GM10266 (cell line): Measurements from ENCODE around the gene LENG9.

Source experiments
- DNase-seq: peaks from one replicate; pipeline ENCODE4 v3.0.0; 2012; ENCODE audit errors: extremely low spot score
- CTCF ChIP-seq: IDR thresholded peaks from 2 replicates; pipeline ENCODE4 v1.5.1; 2012; ENCODE audit warnings: mild to moderate bottlenecking, low read depth; ENCODE audit not compliant: control insufficient read depth, insufficient read depth; ENCODE audit errors: missing control alignments

The LENG9 gene

GRCh38 chr19:54436031-54436523 lies 27.5 kb downstream of the LENG9 start:
- DNase-seq = no peak
- no peak for TF ChIP-seq CTCF

GRCh38 chr19:54435551-54436016 lies 28.0 kb downstream of the LENG9 start:
- no peak for TF ChIP-seq CTCF
- no peak for DNase-seq

DNA sequence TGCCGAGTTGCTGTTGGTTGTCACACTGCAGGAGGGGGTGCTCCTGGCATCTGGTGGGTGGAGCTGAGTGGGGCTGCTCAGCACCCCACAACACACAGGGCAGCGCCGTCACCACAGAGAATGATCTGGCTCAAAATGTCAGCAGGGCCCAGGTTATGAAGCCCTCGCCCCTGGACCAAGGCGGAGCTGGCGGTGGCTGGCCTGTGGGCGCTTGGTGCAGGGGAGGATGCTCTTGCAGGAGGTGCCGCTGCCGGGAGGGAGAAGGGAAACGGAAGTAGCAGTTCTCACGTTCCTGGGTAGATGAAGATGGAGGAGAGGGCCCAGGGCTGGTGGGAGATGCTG lies 28.7 kb downstream of the LENG9 start:
- TF ChIP-seq CTCF = no peak
- DNase-seq = no peak

GRCh38 chr19:54434112-54434872 lies 29.3 kb downstream of the LENG9 start:
- DNase-seq = no peak
- no peak for TF ChIP-seq CTCF

GRCh38 chr19:54433697-54434096 lies 29.9 kb downstream of the LENG9 start:
- DNase-seq = no peak
- TF ChIP-seq CTCF = no peak

DNA sequence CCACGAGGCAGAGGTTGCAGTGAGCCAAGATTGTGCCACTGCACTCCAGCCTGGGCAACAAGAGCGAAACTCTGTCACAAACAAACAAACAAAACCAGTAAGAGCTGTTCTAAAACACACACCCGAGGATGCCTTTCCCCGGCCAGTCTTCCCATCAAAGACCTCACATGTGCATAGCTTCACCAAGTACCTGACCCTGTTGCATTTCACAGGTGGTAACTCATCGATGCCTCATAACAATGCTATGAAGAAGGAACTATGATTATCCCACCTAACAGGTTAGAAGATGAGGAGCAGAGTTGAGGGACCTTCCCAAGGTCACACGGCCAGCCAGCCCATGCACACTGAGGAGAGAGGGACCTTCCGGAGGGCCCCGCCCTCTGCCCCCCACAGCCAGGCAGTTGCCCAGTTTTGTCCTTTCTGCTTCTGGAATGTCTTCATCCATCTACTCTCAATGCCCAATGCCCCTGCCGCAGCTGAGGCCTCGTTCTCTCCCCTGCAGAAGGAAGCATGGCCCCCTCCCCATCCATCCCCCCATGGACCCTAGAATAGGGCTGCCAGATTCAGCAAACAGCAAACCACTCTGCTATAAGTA lies 31.3 kb downstream of the LENG9 start:
- no peak for TF ChIP-seq CTCF

DNA sequence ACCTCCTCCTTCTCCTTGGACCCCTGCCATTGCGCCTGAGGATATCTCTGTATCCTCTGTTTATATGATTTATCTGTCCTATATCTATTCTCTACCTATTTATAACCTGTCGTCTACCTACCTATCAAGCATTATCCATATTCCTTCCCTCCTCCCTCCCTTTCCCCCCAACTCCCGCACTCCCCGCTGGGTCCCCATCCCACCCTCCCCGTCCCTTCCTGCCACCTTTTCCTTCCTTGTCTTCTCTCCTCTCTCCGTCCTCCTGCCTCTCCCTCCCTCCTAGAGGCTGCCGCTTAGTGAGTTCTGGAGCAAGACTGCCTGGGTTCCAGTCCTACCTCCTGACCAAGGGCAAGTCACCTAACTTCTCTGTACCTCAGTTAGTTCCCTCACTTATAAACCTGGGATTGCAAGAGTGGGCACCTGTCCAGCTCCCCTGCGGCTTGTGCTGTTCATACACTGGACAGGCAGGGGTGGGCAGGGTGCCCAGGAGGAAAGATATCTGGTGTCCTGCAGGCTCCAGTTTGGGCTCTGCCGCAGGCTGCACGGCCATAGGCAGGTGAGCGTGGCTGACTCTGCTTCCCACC lies 32.2 kb downstream of the LENG9 start:
- no peak for TF ChIP-seq CTCF
- DNase-seq = no peak

More for the DNA sequence above, 31.3 kb downstream of the LENG9 start:
- no peak for DNase-seq
